ENCODE data around the gene MOXD1. TPM values are rescaled to one million over a fixed set of nuclear protein-coding genes. Genes with fewer than 3 reads are reported as not detected.

The MOXD1 gene
- total RNA-seq, 1 donor from 2014 or later = 1.6 TPM

GRCh38 chr6:132261354-132261753 is 139.9 kb downstream of the MOXD1 start:
- DNase-seq (ENCODE audit: low read depth) (peak; percentile 81), FAIRE-seq (no peak)
- H3K4me3 ChIP-seq (ENCODE audit: low read depth, low read length) = no peak overlapping the region
- H3K27me3 ChIP-seq (ENCODE audit: control insufficient read depth, insufficient read depth, low read length) = no peaks in the 10 kb centered on the region
- no peak for TF ChIP-seq CTCF (IDR thresholded peaks at IDR 0.05; ENCODE audit: insufficient read depth, low read length, severe bottlenecking)
- no peaks in the 10 kb centered on the region for H3K36me3 ChIP-seq (ENCODE audit: control insufficient read depth, insufficient read depth, low read length)

- Histone ChIP-seq H3K36me3 (ENCODE audit: control insufficient read depth, insufficient read depth, low read length) (no peaks in the 10 kb centered on the region), H3K27me3 (ENCODE audit: control insufficient read depth, insufficient read depth, low read length) (no peaks in the 10 kb centered on the region), H3K4me3 (ENCODE audit: low read depth, low read length) (no peak overlapping the region)
- peak; percentile 43 for TF ChIP-seq CTCF (IDR thresholded peaks at IDR 0.05; ENCODE audit: insufficient read depth, low read length, severe bottlenecking)
- DNase-seq (ENCODE audit: low read depth) (peak; percentile 49), FAIRE-seq (no peak)
Measured at GRCh38 chr6:132259070-132259469, 142.2 kb downstream of the MOXD1 start.

- FAIRE-seq (no peak), DNase-seq (ENCODE audit: low read depth) (peak; percentile 87)
- TF ChIP-seq CTCF (IDR thresholded peaks at IDR 0.05; ENCODE audit: insufficient read depth, low read length, severe bottlenecking) = no peak
- Histone ChIP-seq H3K36me3 (ENCODE audit: control insufficient read depth, insufficient read depth, low read length) (no peaks in the 10 kb centered on the region), H3K27me3 (ENCODE audit: control insufficient read depth, insufficient read depth, low read length) (no peaks in the 10 kb centered on the region), H3K4me3 (ENCODE audit: low read depth, low read length) (no peak overlapping the region)
Measured at GRCh38 chr6:132257561-132257960, 143.7 kb downstream of the MOXD1 start.

- no peak overlapping the region for H3K4me3 ChIP-seq (ENCODE audit: low read depth, low read length)
- DNase-seq (ENCODE audit: low read depth) (no peak), FAIRE-seq (no peak)
- TF ChIP-seq CTCF (IDR thresholded peaks at IDR 0.05; ENCODE audit: insufficient read depth, low read length, severe bottlenecking) = no peak
- H3K36me3 ChIP-seq (ENCODE audit: control insufficient read depth, insufficient read depth, low read length) = no peaks in the 10 kb centered on the region
- H3K27me3 ChIP-seq (ENCODE audit: control insufficient read depth, insufficient read depth, low read length) = no peaks in the 10 kb centered on the region
Measured at GRCh38 chr6:132256457-132256856, 144.8 kb downstream of the MOXD1 start.

GRCh38 chr6:132253906-132254305 is 147.4 kb downstream of the MOXD1 start:
- FAIRE-seq (no peak), DNase-seq (ENCODE audit: low read depth) (no peak)
- Histone ChIP-seq H3K4me3 (ENCODE audit: low read depth, low read length) (no peak overlapping the region), H3K27me3 (ENCODE audit: control insufficient read depth, insufficient read depth, low read length) (no peaks in the 10 kb centered on the region), H3K36me3 (ENCODE audit: control insufficient read depth, insufficient read depth, low read length) (no peaks in the 10 kb centered on the region)
- TF ChIP-seq CTCF (IDR thresholded peaks at IDR 0.05; ENCODE audit: insufficient read depth, low read length, severe bottlenecking) = no peak

GRCh38 chr6:132253211-132253610 is 148.1 kb downstream of the MOXD1 start:
- H3K36me3 ChIP-seq (ENCODE audit: control insufficient read depth, insufficient read depth, low read length) = no peaks in the 10 kb centered on the region

More at GRCh38 chr6:132253211-132253610, 148.1 kb downstream of the MOXD1 start:
- TF ChIP-seq CTCF (IDR thresholded peaks at IDR 0.05; ENCODE audit: insufficient read depth, low read length, severe bottlenecking) = no peak
- FAIRE-seq = no peak
- no peak for DNase-seq (ENCODE audit: low read depth)
- Histone ChIP-seq H3K27me3 (ENCODE audit: control insufficient read depth, insufficient read depth, low read length) (no peaks in the 10 kb centered on the region), H3K4me3 (ENCODE audit: low read depth, low read length) (no peak overlapping the region)

All from bronchial epithelial cell (primary cell).